Keratinocyte (primary cell): ENCODE data around the gene CACNG7.

Source experiments
- EZH2 ChIP-seq: IDR thresholded peaks from one replicate; pipeline ENCODE4 v1.6.1; 2012; ENCODE audit warnings: inconsistent platforms, mild to moderate bottlenecking, low read length, moderate library complexity
- TF ChIP-seq, protein P1 (sequence below), 3 experiments: IDR thresholded peaks in 1 of 3; conservative IDR thresholded peaks in 1 of 3; optimal IDR thresholded peaks in 1 of 3; 2 replicates in 2 of 3; 3 replicates in 1 of 3; pipeline versions ENCODE3 to v1.5.1; 2011; ENCODE audit warnings: low read length in 3 of 3, mild to moderate bottlenecking in 3 of 3, moderate library complexity in 2 of 3, control low read depth in 1 of 3, inconsistent platforms in 1 of 3; ENCODE audit not compliant: insufficient read depth in 2 of 3; ENCODE audit errors: extremely low read depth in 1 of 3

DNA sequence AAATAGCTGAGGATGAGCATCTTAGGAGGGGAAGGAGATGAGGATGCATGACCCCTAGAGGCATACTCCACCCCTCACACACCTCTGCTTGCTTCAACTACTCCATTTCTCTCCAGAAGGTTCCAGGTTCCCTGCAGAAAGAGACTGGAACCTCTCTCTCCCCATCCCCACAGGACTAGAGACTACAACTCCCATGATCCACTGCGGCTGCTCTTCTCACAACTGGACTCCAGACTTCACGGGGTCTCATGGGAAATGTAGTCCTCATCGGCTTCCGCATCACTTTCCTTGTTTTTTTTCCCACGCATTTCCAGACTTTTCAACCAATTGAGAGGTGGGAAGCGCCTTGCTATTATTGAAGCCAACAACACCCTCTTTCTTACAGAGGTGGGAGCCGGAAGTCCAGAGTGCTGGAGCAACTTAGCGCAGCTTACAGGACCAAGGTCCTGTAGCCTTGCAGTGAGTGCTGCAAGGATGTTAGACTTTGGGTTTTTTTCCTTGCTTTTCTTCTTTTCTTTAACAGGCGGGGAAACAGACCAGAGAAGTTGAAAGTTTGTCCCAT lies 68.4 kb downstream of the CACNG7 start:
- TF ChIP-seq, protein P1, sequence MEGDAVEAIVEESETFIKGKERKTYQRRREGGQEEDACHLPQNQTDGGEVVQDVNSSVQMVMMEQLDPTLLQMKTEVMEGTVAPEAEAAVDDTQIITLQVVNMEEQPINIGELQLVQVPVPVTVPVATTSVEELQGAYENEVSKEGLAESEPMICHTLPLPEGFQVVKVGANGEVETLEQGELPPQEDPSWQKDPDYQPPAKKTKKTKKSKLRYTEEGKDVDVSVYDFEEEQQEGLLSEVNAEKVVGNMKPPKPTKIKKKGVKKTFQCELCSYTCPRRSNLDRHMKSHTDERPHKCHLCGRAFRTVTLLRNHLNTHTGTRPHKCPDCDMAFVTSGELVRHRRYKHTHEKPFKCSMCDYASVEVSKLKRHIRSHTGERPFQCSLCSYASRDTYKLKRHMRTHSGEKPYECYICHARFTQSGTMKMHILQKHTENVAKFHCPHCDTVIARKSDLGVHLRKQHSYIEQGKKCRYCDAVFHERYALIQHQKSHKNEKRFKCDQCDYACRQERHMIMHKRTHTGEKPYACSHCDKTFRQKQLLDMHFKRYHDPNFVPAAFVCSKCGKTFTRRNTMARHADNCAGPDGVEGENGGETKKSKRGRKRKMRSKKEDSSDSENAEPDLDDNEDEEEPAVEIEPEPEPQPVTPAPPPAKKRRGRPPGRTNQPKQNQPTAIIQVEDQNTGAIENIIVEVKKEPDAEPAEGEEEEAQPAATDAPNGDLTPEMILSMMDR (optimal IDR thresholded peaks at IDR 0.05 in 1 of 3, IDR thresholded peaks at IDR 0.05 in 1 of 3, conservative IDR thresholded peaks at IDR 0.05 in 1 of 3; ENCODE audit: extremely low read depth in 1 of 3, insufficient read depth in 2 of 3, low read length in 3 of 3), result no peak
- TF ChIP-seq EZH2, result no peak
